Lower leg skin (tissue), 4 donors: ENCODE results near the gene ABLIM1. TPM values are rescaled to one million over a fixed set of nuclear protein-coding genes. Genes with fewer than 3 reads are reported as not detected.

ENCODE experiments used
- DNase-seq, 2 donors: peaks; one replicate each; pipeline ENCODE4 v3.0.0-alpha.2; 2019; ENCODE audit warnings: low spot score in 2 of 2
- H3K4me3 ChIP-seq: fragments of 200-600 bp; sonication (generic); 2 replicates; pipeline ENCODE4 v1.5.1; 2017; ENCODE audit warnings: mild to moderate bottlenecking, low read depth; ENCODE audit not compliant: poor library complexity, severe bottlenecking
- POLR2A ChIP-seq, 2 donors: fragments of 450-650 bp; IDR thresholded peaks; one replicate each; pipeline ENCODE4 v1.6.1; 2016 to 2017; ENCODE audit warnings: antibody characterized with exemption in 2 of 2, mild to moderate bottlenecking in 1 of 2, moderate library complexity in 1 of 2
- WGBS, 2 donors: methylation state at CpG; one replicate each; pipeline ENCODE4 v1.1.5; 2018; 5-methylcytosine and 5-hydroxymethylcytosine counted together
- intact Hi-C: fragments of 100-400 bp; cut with DNase I; formaldehyde crosslinking; loops from one replicate; pipeline ENCODE4 v1.15.0; 2023; ENCODE audit warnings: low total_unique reads
- total RNA-seq, 4 donors: library from RNA; depleted of rRNA; stranded (reverse); fragments of >200 nt; gene quantifications; one replicate each; pipeline ENCODE4 v1.1.0, GENCODE V29; 2016
- TF ChIP-seq, protein P1 (sequence below), 3 donors: fragments of 450-650 bp; IDR thresholded peaks; one replicate each; pipeline ENCODE4 v1.5.1; 2016; ENCODE audit warnings: antibody characterized with exemption in 3 of 3, mild to moderate bottlenecking in 3 of 3, moderate library complexity in 2 of 3

Gene ABLIM1
- total RNA-seq, 4 donors from 2014 or later = 171 to 258 (median 209) TPM

GRCh38 chr10:114593816-114594468 is 64.1 kb downstream of the ABLIM1 start:
- H3K4me3 ChIP-seq = no peak overlapping the region
- 97 to 98% methylated on average over 1 of the region's 1 CpG for WGBS, 2 donors
- no peak for TF ChIP-seq POLR2A (IDR thresholded peaks at IDR 0.05)
- TF ChIP-seq, protein P1, sequence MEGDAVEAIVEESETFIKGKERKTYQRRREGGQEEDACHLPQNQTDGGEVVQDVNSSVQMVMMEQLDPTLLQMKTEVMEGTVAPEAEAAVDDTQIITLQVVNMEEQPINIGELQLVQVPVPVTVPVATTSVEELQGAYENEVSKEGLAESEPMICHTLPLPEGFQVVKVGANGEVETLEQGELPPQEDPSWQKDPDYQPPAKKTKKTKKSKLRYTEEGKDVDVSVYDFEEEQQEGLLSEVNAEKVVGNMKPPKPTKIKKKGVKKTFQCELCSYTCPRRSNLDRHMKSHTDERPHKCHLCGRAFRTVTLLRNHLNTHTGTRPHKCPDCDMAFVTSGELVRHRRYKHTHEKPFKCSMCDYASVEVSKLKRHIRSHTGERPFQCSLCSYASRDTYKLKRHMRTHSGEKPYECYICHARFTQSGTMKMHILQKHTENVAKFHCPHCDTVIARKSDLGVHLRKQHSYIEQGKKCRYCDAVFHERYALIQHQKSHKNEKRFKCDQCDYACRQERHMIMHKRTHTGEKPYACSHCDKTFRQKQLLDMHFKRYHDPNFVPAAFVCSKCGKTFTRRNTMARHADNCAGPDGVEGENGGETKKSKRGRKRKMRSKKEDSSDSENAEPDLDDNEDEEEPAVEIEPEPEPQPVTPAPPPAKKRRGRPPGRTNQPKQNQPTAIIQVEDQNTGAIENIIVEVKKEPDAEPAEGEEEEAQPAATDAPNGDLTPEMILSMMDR (IDR thresholded peaks at IDR 0.05) = no peak
- intact Hi-C loops = no loop called here
- DNase-seq = no peak

- no peak overlapping the region for H3K4me3 ChIP-seq
- intact Hi-C loops = no loop called here
These were observed 64.8 kb downstream of the ABLIM1 start for GRCh38 chr10:114593240-114593792.

GRCh38 chr10:114590993-114591392 is 67.1 kb downstream of the ABLIM1 start:
- TF ChIP-seq, protein P1 (IDR thresholded peaks at IDR 0.05) = no peak
- no peak for TF ChIP-seq POLR2A (IDR thresholded peaks at IDR 0.05)
- intact Hi-C loops = no loop called here
- H3K4me3 ChIP-seq = no peak overlapping the region
- no peak for DNase-seq

More at GRCh38 chr10:114593240-114593792, 64.8 kb downstream of the ABLIM1 start:
- no peak for DNase-seq
- TF ChIP-seq, protein P1 (IDR thresholded peaks at IDR 0.05) = no peak
- TF ChIP-seq POLR2A (IDR thresholded peaks at IDR 0.05) = no peak

DNA sequence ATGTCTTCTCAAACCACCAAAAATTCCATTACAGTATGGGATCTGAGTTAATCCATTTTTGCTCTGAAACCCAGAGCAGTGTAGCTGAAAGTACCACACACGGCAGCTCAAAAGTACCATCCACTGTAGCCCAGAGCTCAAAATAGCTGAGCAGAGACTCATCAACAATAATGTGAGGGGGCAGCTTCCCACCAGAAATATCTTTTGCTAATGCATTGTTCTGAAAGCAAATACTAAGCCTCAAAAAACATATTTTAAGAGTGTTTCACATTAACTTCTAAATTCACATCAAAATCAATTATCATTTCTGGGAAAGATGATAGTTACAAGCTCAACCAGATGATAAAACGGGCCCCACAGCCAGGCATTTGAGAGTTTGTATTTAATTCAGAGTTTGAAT is 73.7 kb downstream of the ABLIM1 start:
- H3K4me3 ChIP-seq = no peak overlapping the region
- intact Hi-C loops = no loop called here
- TF ChIP-seq, protein P1 (IDR thresholded peaks at IDR 0.05) = no peak
- no peak for TF ChIP-seq POLR2A (IDR thresholded peaks at IDR 0.05)
- 65% methylated on average over 2 of the region's 2 CpGs for WGBS, 2 donors
- DNase-seq = no peak

DNA sequence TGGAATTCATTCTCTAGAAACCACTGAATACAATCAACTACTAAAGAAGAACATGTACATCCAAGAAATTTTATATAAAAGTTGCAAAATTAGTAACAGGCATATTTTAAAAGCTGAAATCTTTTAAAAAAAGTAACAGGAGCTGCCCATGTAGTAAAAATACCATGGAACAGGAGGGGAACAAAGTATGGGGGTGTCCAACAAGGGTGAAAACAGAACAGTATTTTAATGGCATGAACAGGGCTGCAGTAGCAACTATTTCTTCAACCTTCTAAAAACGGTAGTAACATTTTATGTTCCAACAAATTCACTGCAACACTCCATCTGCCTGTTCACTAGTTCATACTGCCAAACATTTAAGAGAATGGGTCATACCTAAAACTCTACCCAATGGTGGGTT is 77.0 kb downstream of the ABLIM1 start:
- no peak overlapping the region for H3K4me3 ChIP-seq
- DNase-seq = no peak
- 59 to 62% methylated on average over 1 of the region's 1 CpG for WGBS, 2 donors
- TF ChIP-seq, protein P1 (IDR thresholded peaks at IDR 0.05) = no peak
- no peak for TF ChIP-seq POLR2A (IDR thresholded peaks at IDR 0.05)
- intact Hi-C loops = no loop called here

DNA sequence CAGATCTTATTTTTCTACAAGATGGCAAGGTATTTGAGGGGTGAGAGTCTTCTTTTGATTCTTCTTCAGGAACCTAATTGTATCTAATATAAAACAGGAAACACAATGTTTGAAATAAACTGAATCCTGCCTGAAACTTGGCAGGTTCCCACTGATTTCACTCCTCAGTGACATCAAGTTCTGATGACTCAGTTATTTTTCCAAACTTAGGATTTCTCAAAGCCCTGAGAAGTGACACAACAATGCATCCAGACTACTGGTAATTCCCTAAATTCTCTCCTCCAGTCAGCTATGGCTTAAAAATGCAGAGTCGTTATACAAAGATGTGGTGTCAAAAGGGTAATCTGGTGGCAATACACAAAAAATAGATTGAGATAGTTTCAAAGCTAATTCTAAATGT is 80.9 kb downstream of the ABLIM1 start:
- WGBS, 2 donors = 24 to 27% methylated on average over 1 of the region's 1 CpG
- DNase-seq = peak in 1 of 2 donors; percentile 63
- intact Hi-C loops = no loop called here
- no peak overlapping the region for H3K4me3 ChIP-seq
- TF ChIP-seq, protein P1 (IDR thresholded peaks at IDR 0.05) = no peak
- TF ChIP-seq POLR2A (IDR thresholded peaks at IDR 0.05) = no peak
